T-cell (primary cell): ENCODE results near the gene ZPLD1. TPM values are rescaled to one million over a fixed set of nuclear protein-coding genes. Genes with fewer than 3 reads are reported as not detected.

Source experiments
- ATAC-seq, 4 experiments: fragments of 200-7000 bp in 3 of 4; fragments of 150-1000 bp in 1 of 4; cut with Tn5 transposase; replicated peaks in 1 of 4; 1 replicate in 3 of 4; 2 replicates in 1 of 4; pipeline ENCODE4 v1.10.0; 2021; ENCODE audit warnings: moderate library complexity in 3 of 4, mild to moderate bottlenecking in 2 of 4, moderate number of reproducible peaks in 1 of 4
- CTCF ChIA-PET, 2 donors: fragments of 300-600 bp; sonication (Branson Sonifier 250); formaldehyde crosslinking; loops; one replicate each; lab custom pipeline; 2022; ENCODE audit warnings: antibody characterized with exemption in 2 of 2; lab: Charles Lee
- POLR2A ChIA-PET, 2 donors: fragments of 300-600 bp; sonication (Branson Sonifier 250); formaldehyde crosslinking; loops; one replicate each; lab custom pipeline; 2022; ENCODE audit warnings: antibody characterized with exemption in 2 of 2; lab: Charles Lee
- DNase-seq, 35 experiments: peaks; one replicate each; pipeline versions ENCODE4 v3.0.0 to v3.0.0-alpha.2; 2013 to 2023
- H3K27ac ChIP-seq: one replicate; pipeline ENCODE4 v1.5.1; 2013; ENCODE audit warnings: low read length
- H3K27me3 ChIP-seq, 2 experiments: replicated peaks in 1 of 2; 1 replicate in 1 of 2; 2 replicates in 1 of 2; pipeline versions ENCODE4 v1.6.1 to v1.7.0; 2013; ENCODE audit warnings: low read length in 1 of 2, mixed read lengths in 1 of 2; ENCODE audit not compliant: control insufficient read depth in 2 of 2, insufficient read depth in 2 of 2; ENCODE audit errors: extremely low read depth in 1 of 2
- H3K36me3 ChIP-seq, 2 donors: 1 replicate in 1 of 2; 2 replicates in 1 of 2; pipeline versions ENCODE4 v1.6.1 to v1.7.0; 2013; ENCODE audit warnings: low read length in 1 of 2; ENCODE audit not compliant: control insufficient read depth in 2 of 2, insufficient read depth in 1 of 2; ENCODE audit errors: extremely low read depth in 1 of 2
- H3K4me1 ChIP-seq, 2 experiments: 1 replicate in 1 of 2; 2 replicates in 1 of 2; pipeline versions ENCODE4 v1.6.1 to v1.7.0; 2013; ENCODE audit warnings: low read length in 2 of 2, mixed read lengths in 1 of 2; ENCODE audit not compliant: insufficient read depth in 2 of 2, control insufficient read depth in 1 of 2; ENCODE audit errors: extremely low read depth in 1 of 2
- H3K4me3 ChIP-seq, 2 donors: 1 replicate in 1 of 2; 2 replicates in 1 of 2; pipeline versions ENCODE4 v1.5.1 to v1.7.0; 2013; ENCODE audit warnings: mild to moderate bottlenecking in 2 of 2, low read length in 1 of 2, moderate library complexity in 1 of 2; ENCODE audit not compliant: control insufficient read depth in 1 of 2; ENCODE audit errors: extremely low read depth in 1 of 2
- H3K9me3 ChIP-seq: 2 replicates; pipeline ENCODE4 v1.7.0; 2013
- H3K27ac Mint-ChIP-seq, 2 donors: one replicate each; pipeline ENCODE4 v1.8.0; 2020 to 2021; ENCODE audit warnings: mild to moderate bottlenecking in 2 of 2, mixed read lengths in 2 of 2
- H3K27me3 Mint-ChIP-seq, 2 donors: one replicate each; pipeline ENCODE4 v1.8.0; 2021 to 2022; ENCODE audit warnings: mixed read lengths in 2 of 2
- H3K36me3 Mint-ChIP-seq: one replicate; pipeline ENCODE4 v1.8.0; 2021; ENCODE audit warnings: mixed read lengths
- H3K4me1 Mint-ChIP-seq, 3 donors: one replicate each; pipeline ENCODE4 v1.8.0; 2020 to 2022; ENCODE audit warnings: mixed read lengths in 3 of 3, mild to moderate bottlenecking in 1 of 3
- H3K4me3 Mint-ChIP-seq, 3 donors: one replicate each; pipeline ENCODE4 v1.8.0; 2020 to 2022; ENCODE audit warnings: mild to moderate bottlenecking in 3 of 3, mixed read lengths in 3 of 3, moderate library complexity in 3 of 3
- H3K9me3 Mint-ChIP-seq, 3 donors: one replicate each; pipeline ENCODE4 v1.8.0; 2020 to 2022; ENCODE audit warnings: mixed read lengths in 3 of 3
- WGBS: methylation state at CpG from one replicate; pipeline ENCODE4 v1.1.5; 2013; ENCODE audit warnings: missing lambda C conversion rate; ENCODE audit not compliant: insufficient coverage; 5-methylcytosine and 5-hydroxymethylcytosine counted together
- total RNA-seq, 35 experiments: library from RNA in 6 of 35; stranded (reverse) in 6 of 35; fragments of 120-200 nt in 1 of 35; gene quantifications; one replicate each; pipeline versions ENCODE4 v1.2.1 to v1.2.4 and lab custom pipeline; 2013 to 2026

The ZPLD1 gene
- total RNA-seq, 5 donors from 2014 or later (not counting 1 experiment from before 2014, with no cell fraction given), result not detected

GRCh38 chr3:102454181-102454580, 19.4 kb downstream of the ZPLD1 start:
- H3K27ac ChIP-seq, result no peak overlapping the region
- POLR2A ChIA-PET, result no interaction called here

GRCh38 chr3:102457644-102458043, 22.8 kb downstream of the ZPLD1 start:
- Mint-ChIP-seq H3K9me3 (no peaks in the 10 kb centered on the region), H3K27me3 (peaks cover 8 to 9% of the 10 kb centered on the region in 2 donors), H3K4me3 (no peak overlapping the region), H3K36me3 (no peaks in the 10 kb centered on the region), H3K27ac (no peak overlapping the region), H3K4me1 (no peaks in the 10 kb centered on the region)
- H3K4me3 ChIP-seq, result no peak overlapping the region
- no peak overlapping the region for H3K27ac ChIP-seq
- CTCF ChIA-PET, result no interaction called here
- no CpG with 5 or more reads among the region's 2 CpGs for WGBS
- H3K4me1 ChIP-seq, result no peaks in the 10 kb centered on the region
- H3K36me3 ChIP-seq, result no peaks in the 10 kb centered on the region
- H3K9me3 ChIP-seq, result no peaks in the 10 kb centered on the region
- POLR2A ChIA-PET, result no interaction called here
- DNase-seq, result no peak
- ATAC-seq, result no peak
- no peaks in the 10 kb centered on the region for H3K27me3 ChIP-seq

More at GRCh38 chr3:102454181-102454580, 19.4 kb downstream of the ZPLD1 start:
- Mint-ChIP-seq H3K9me3 (no peaks in the 10 kb centered on the region), H3K27me3 (peaks cover 9 to 14% of the 10 kb centered on the region in 2 donors), H3K4me3 (no peak overlapping the region), H3K4me1 (no peaks in the 10 kb centered on the region), H3K27ac (no peak overlapping the region), H3K36me3 (no peaks in the 10 kb centered on the region)
- CTCF ChIA-PET, result no interaction called here
- DNase-seq, result no peak
- no peaks in the 10 kb centered on the region for H3K27me3 ChIP-seq
- H3K36me3 ChIP-seq, result no peaks in the 10 kb centered on the region
- H3K4me3 ChIP-seq, result no peak overlapping the region
- no peak for ATAC-seq
- H3K4me1 ChIP-seq, result no peaks in the 10 kb centered on the region
- WGBS, result 100% methylated on average over 1 of the region's 3 CpGs
- no peaks in the 10 kb centered on the region for H3K9me3 ChIP-seq

- Mint-ChIP-seq H3K27ac (no peak overlapping the region), H3K4me1 (no peaks in the 10 kb centered on the region), H3K36me3 (no peaks in the 10 kb centered on the region), H3K4me3 (no peak overlapping the region), H3K27me3 (peaks cover 8 to 9% of the 10 kb centered on the region in 2 donors), H3K9me3 (no peaks in the 10 kb centered on the region)
- Histone ChIP-seq H3K27ac (no peak overlapping the region), H3K9me3 (no peaks in the 10 kb centered on the region), H3K4me1 (no peaks in the 10 kb centered on the region), H3K27me3 (no peaks in the 10 kb centered on the region), H3K36me3 (no peaks in the 10 kb centered on the region), H3K4me3 (no peak overlapping the region)
- CTCF ChIA-PET, result no interaction called here
- POLR2A ChIA-PET, result no interaction called here
- DNase-seq (no peak), ATAC-seq (no peak)
These were observed 25.8 kb downstream of the ZPLD1 start for GRCh38 chr3:102460579-102460978.

- Histone ChIP-seq H3K27me3 (no peaks in the 10 kb centered on the region), H3K27ac (no peak overlapping the region), H3K36me3 (no peaks in the 10 kb centered on the region), H3K4me3 (no peak overlapping the region), H3K4me1 (no peaks in the 10 kb centered on the region), H3K9me3 (no peaks in the 10 kb centered on the region)
- ChIA-PET POLR2A (no interaction called here), CTCF (interaction anchor here in 1 of 2 donors (0.5 kb wide), 1 partner anchor 268 kb away, joined by 3 read pairs; no protein-coding TSS in a partner anchor)
- DNase-seq (no peak), ATAC-seq (no peak)
- no peaks in the 10 kb centered on the region for H3K9me3 Mint-ChIP-seq
- no peak overlapping the region for H3K27ac Mint-ChIP-seq
- H3K4me3 Mint-ChIP-seq, result no peak overlapping the region
- WGBS, result no CpG with 5 or more reads among the region's 2 CpGs
- H3K36me3 Mint-ChIP-seq, result no peaks in the 10 kb centered on the region
- H3K4me1 Mint-ChIP-seq, result no peaks in the 10 kb centered on the region
- peaks cover 5 to 13% of the 10 kb centered on the region in 2 donors for H3K27me3 Mint-ChIP-seq
These were observed 29.4 kb downstream of the ZPLD1 start for GRCh38 chr3:102464261-102464660.

GRCh38 chr3:102466001-102466400, 31.2 kb downstream of the ZPLD1 start:
- Histone ChIP-seq H3K4me1 (no peaks in the 10 kb centered on the region), H3K4me3 (no peak overlapping the region), H3K9me3 (no peaks in the 10 kb centered on the region), H3K36me3 (no peaks in the 10 kb centered on the region), H3K27me3 (no peaks in the 10 kb centered on the region), H3K27ac (no peak overlapping the region)
- no peaks in the 10 kb centered on the region for H3K4me1 Mint-ChIP-seq
- CTCF ChIA-PET, result no interaction called here
- DNase-seq (no peak), ATAC-seq (no peak)
- no peaks in the 10 kb centered on the region for H3K36me3 Mint-ChIP-seq
- 22% methylated on average over 1 of the region's 1 CpG for WGBS
- no peak overlapping the region for H3K27ac Mint-ChIP-seq
- peaks cover 8 to 13% of the 10 kb centered on the region in 2 donors for H3K27me3 Mint-ChIP-seq
- no peak overlapping the region for H3K4me3 Mint-ChIP-seq
- H3K9me3 Mint-ChIP-seq, result no peaks in the 10 kb centered on the region
- POLR2A ChIA-PET, result no interaction called here

- Histone ChIP-seq H3K4me3 (no peak overlapping the region), H3K27ac (no peak overlapping the region), H3K36me3 (no peaks in the 10 kb centered on the region), H3K27me3 (no peaks in the 10 kb centered on the region), H3K4me1 (no peaks in the 10 kb centered on the region), H3K9me3 (no peaks in the 10 kb centered on the region)
- H3K27ac Mint-ChIP-seq, result no peak overlapping the region
- ChIA-PET POLR2A (no interaction called here), CTCF (no interaction called here)
- H3K4me3 Mint-ChIP-seq, result no peak overlapping the region
- no peaks in the 10 kb centered on the region for H3K9me3 Mint-ChIP-seq
- WGBS, result no CpG with 5 or more reads among the region's 6 CpGs
- H3K27me3 Mint-ChIP-seq, result peaks cover 11 to 13% of the 10 kb centered on the region in 2 donors
- H3K36me3 Mint-ChIP-seq, result no peaks in the 10 kb centered on the region
- ATAC-seq, result no peak
- no peaks in the 10 kb centered on the region for H3K4me1 Mint-ChIP-seq
- no peak for DNase-seq
These were observed 35.3 kb downstream of the ZPLD1 start for GRCh38 chr3:102470066-102470465.

- 74% methylated on average over 3 of the region's 10 CpGs for WGBS
- H3K4me1 ChIP-seq, result no peaks in the 10 kb centered on the region
- no peaks in the 10 kb centered on the region for H3K9me3 Mint-ChIP-seq
- H3K4me3 Mint-ChIP-seq, result no peak overlapping the region
- POLR2A ChIA-PET, result no interaction called here
- no peaks in the 10 kb centered on the region for H3K9me3 ChIP-seq
- H3K4me1 Mint-ChIP-seq, result no peaks in the 10 kb centered on the region
- DNase-seq (no peak), ATAC-seq (no peak)
- CTCF ChIA-PET, result no interaction called here
- H3K4me3 ChIP-seq, result no peak overlapping the region
- H3K36me3 Mint-ChIP-seq, result no peaks in the 10 kb centered on the region
- no peaks in the 10 kb centered on the region for H3K36me3 ChIP-seq
- no peaks in the 10 kb centered on the region for H3K27me3 ChIP-seq
- H3K27me3 Mint-ChIP-seq, result peaks cover 6 to 8% of the 10 kb centered on the region in 2 donors
- H3K27ac ChIP-seq, result no peak overlapping the region
- H3K27ac Mint-ChIP-seq, result no peak overlapping the region
These were observed 36.2 kb downstream of the ZPLD1 start for GRCh38 chr3:102471001-102471400.
